ENCODE results near the gene CDKAL1.
"Not testable (repeated sequence)": the region's sequence is repeated elsewhere in the genome, so short reads cannot be mapped to it uniquely, and the experiment has no call there.

The CDKAL1 gene

GRCh38 chr6:20915156-20915555, 380.9 kb downstream of the CDKAL1 start:
- no peak for DNase-seq (ENCODE audit: low read depth in 1 of 2, low spot score in 1 of 2)

GRCh38 chr6:20915626-20916025, 381.4 kb downstream of the CDKAL1 start:
- no peak for DNase-seq (ENCODE audit: low read depth in 1 of 2, low spot score in 1 of 2)

GRCh38 chr6:20916086-20916485, 381.8 kb downstream of the CDKAL1 start:
- no peak for DNase-seq (ENCODE audit: low read depth in 1 of 2, low spot score in 1 of 2)

GRCh38 chr6:20918868-20919267, 384.6 kb downstream of the CDKAL1 start:
- DNase-seq (ENCODE audit: low read depth in 1 of 2, low spot score in 1 of 2), result no peak

- DNase-seq (ENCODE audit: low read depth in 1 of 2, low spot score in 1 of 2), result no peak
Measured at GRCh38 chr6:20919677-20920385, 385.6 kb downstream of the CDKAL1 start.

GRCh38 chr6:20921578-20921977, 387.3 kb downstream of the CDKAL1 start:
- no peak for DNase-seq (ENCODE audit: low read depth in 1 of 2, low spot score in 1 of 2)

- no peak for DNase-seq (ENCODE audit: low read depth in 1 of 2, low spot score in 1 of 2)
Measured at GRCh38 chr6:20922743-20923142, 388.5 kb downstream of the CDKAL1 start.

- not testable (repeated sequence) for DNase-seq (ENCODE audit: low read depth in 1 of 2, low spot score in 1 of 2)
Measured at GRCh38 chr6:20924094-20924493, 389.8 kb downstream of the CDKAL1 start.

GRCh38 chr6:20924911-20925543, 390.8 kb downstream of the CDKAL1 start:
- DNase-seq (ENCODE audit: low read depth in 1 of 2, low spot score in 1 of 2), result no peak

GRCh38 chr6:20927130-20927860, 393.0 kb downstream of the CDKAL1 start:
- no peak for DNase-seq (ENCODE audit: low read depth in 1 of 2, low spot score in 1 of 2)

GRCh38 chr6:20929283-20929682, 395.0 kb downstream of the CDKAL1 start:
- no peak for DNase-seq (ENCODE audit: low read depth in 1 of 2, low spot score in 1 of 2)

GRCh38 chr6:20931093-20931492, 396.8 kb downstream of the CDKAL1 start:
- no peak for DNase-seq (ENCODE audit: low read depth in 1 of 2, low spot score in 1 of 2)

GRCh38 chr6:20931772-20932171, 397.5 kb downstream of the CDKAL1 start:
- no peak for DNase-seq (ENCODE audit: low read depth in 1 of 2, low spot score in 1 of 2)

- DNase-seq (ENCODE audit: low read depth in 1 of 2, low spot score in 1 of 2), result no peak
Measured at GRCh38 chr6:20932284-20932683, 398.0 kb downstream of the CDKAL1 start.

GRCh38 chr6:20933057-20933788, 399.0 kb downstream of the CDKAL1 start:
- no peak for DNase-seq (ENCODE audit: low read depth in 1 of 2, low spot score in 1 of 2)

- no peak for DNase-seq (ENCODE audit: low read depth in 1 of 2, low spot score in 1 of 2)
Measured at GRCh38 chr6:20936949-20937348, 402.7 kb downstream of the CDKAL1 start.

GRCh38 chr6:20939161-20939775, 405.0 kb downstream of the CDKAL1 start:
- no peak for DNase-seq (ENCODE audit: low read depth in 1 of 2, low spot score in 1 of 2)

- no peak for DNase-seq (ENCODE audit: low read depth in 1 of 2, low spot score in 1 of 2)
Measured at GRCh38 chr6:20943040-20943627, 408.9 kb downstream of the CDKAL1 start.

- no peak for DNase-seq (ENCODE audit: low read depth in 1 of 2, low spot score in 1 of 2)
Measured at GRCh38 chr6:20943922-20944321, 409.7 kb downstream of the CDKAL1 start.

GRCh38 chr6:20946022-20946421, 411.8 kb downstream of the CDKAL1 start:
- no peak for DNase-seq (ENCODE audit: low read depth in 1 of 2, low spot score in 1 of 2)

- no peak for DNase-seq (ENCODE audit: low read depth in 1 of 2, low spot score in 1 of 2)
Measured at GRCh38 chr6:20946890-20947289, 412.6 kb downstream of the CDKAL1 start.

Data from activated CD4-positive, alpha-beta T cell treated with anti-CD3 and anti-CD28 coated beads, Interleukin-2, amount 50 U/mL, for 24 hours (primary cell).